HG03354 (cell line): ENCODE measurements around the gene CNTN6.
A peak's percentile ranks its signal among the peaks of the same experiment; 100 is the strongest.

Experiments
- ATAC-seq: cut with Tn5 transposase; IDR thresholded peaks from one replicate; pipeline ENCODE4 v1.9.1; 2021; ENCODE audit warnings: mild to moderate bottlenecking; ENCODE audit not compliant: unreplicated experiment, poor library complexity, severe bottlenecking

The CNTN6 gene

GRCh38 chr3:1092771-1093170 is at the start of gene CNTN6:
TSS of gene CNTN6 (plus strand) at chr3:1093024. CDS start at chr3:1148009, 54,985 bp downstream.
- no peak for ATAC-seq

GRCh38 chr3:1048558-1048957 is 44.3 kb upstream of the CNTN6 start:
- no peak for ATAC-seq

GRCh38 chr3:1055870-1056269 is 37.0 kb upstream of the CNTN6 start:
- ATAC-seq: no peak

- no peak for ATAC-seq
Observed at GRCh38 chr3:1056744-1057143, 36.1 kb upstream of the CNTN6 start.

GRCh38 chr3:1057436-1057835 is 35.4 kb upstream of the CNTN6 start:
- no peak for ATAC-seq

- no peak for ATAC-seq
Observed at GRCh38 chr3:1068985-1069384, 23.8 kb upstream of the CNTN6 start.

GRCh38 chr3:1072041-1072440 is 20.8 kb upstream of the CNTN6 start:
- no peak for ATAC-seq

- no peak for ATAC-seq
Observed at GRCh38 chr3:1079662-1080061, 13.2 kb upstream of the CNTN6 start.

- ATAC-seq: peak; percentile 57
Observed at GRCh38 chr3:1082108-1082507, 10.7 kb upstream of the CNTN6 start.

- no peak for ATAC-seq
Observed at GRCh38 chr3:1087066-1087560, 5.7 kb upstream of the CNTN6 start.

GRCh38 chr3:1088503-1088902 is 4.3 kb upstream of the CNTN6 start:
- ATAC-seq: no peak

- no peak for ATAC-seq
Observed at GRCh38 chr3:1091286-1091685, 1.5 kb upstream of the CNTN6 start.

GRCh38 chr3:1092061-1092460 is 763 bp upstream of the CNTN6 start:
- ATAC-seq: no peak

GRCh38 chr3:1093217-1093616 is 393 bp downstream of the CNTN6 start:
- ATAC-seq: no peak

- ATAC-seq: no peak
Observed at GRCh38 chr3:1103525-1103924, 10.7 kb downstream of the CNTN6 start.

GRCh38 chr3:1117843-1118473 is 25.1 kb downstream of the CNTN6 start:
- ATAC-seq: no peak

GRCh38 chr3:1131166-1131565 is 38.3 kb downstream of the CNTN6 start:
- ATAC-seq: no peak

GRCh38 chr3:1135194-1135593 is 42.4 kb downstream of the CNTN6 start:
- ATAC-seq: no peak

- no peak for ATAC-seq
Observed at GRCh38 chr3:1138036-1138435, 45.2 kb downstream of the CNTN6 start.

- no peak for ATAC-seq
Observed at GRCh38 chr3:1139071-1139470, 46.2 kb downstream of the CNTN6 start.

GRCh38 chr3:1147326-1147725 is 54.5 kb downstream of the CNTN6 start:
- ATAC-seq: no peak

- no peak for ATAC-seq
Observed at GRCh38 chr3:1147819-1148218, 55.0 kb downstream of the CNTN6 start.
